Measurements from ENCODE around the gene PPP6R3.
"Not testable (repeated sequence)": the region's sequence is repeated elsewhere in the genome, so short reads cannot be mapped to it uniquely, and the experiment has no call there.

Gene PPP6R3

GRCh38 chr11:68441466-68442230 is 18.9 kb upstream of the PPP6R3 start:
- H3K4me3 ChIP-seq (ENCODE audit: low read length): no peak overlapping the region
- TF ChIP-seq ZNF274 (IDR thresholded peaks at IDR 0.05; ENCODE audit: low read depth, low read length): no peak

DNA sequence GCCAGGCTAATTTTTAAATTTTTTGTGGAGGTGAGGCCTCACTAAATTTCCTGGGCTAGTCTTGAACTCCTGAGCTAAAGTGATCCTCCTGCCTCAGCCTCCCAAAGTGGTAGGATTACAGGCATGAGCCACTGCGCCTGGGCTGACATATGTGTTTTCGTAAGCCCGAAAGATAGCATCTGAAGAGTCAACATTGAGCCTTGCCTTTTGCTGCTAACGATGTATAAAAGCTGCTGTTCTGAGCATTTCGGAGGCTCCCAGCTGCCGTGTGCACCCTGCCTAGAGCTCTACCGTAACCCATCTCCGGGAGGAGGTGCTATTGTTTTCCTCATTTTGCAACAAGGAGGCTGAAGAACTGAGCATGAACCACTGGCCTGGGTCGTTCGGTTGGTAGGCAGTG is 18.1 kb upstream of the PPP6R3 start:
- no peak for TF ChIP-seq ZNF274 (IDR thresholded peaks at IDR 0.05; ENCODE audit: low read depth, low read length)
- no peak overlapping the region for H3K4me3 ChIP-seq (ENCODE audit: low read length)

DNA sequence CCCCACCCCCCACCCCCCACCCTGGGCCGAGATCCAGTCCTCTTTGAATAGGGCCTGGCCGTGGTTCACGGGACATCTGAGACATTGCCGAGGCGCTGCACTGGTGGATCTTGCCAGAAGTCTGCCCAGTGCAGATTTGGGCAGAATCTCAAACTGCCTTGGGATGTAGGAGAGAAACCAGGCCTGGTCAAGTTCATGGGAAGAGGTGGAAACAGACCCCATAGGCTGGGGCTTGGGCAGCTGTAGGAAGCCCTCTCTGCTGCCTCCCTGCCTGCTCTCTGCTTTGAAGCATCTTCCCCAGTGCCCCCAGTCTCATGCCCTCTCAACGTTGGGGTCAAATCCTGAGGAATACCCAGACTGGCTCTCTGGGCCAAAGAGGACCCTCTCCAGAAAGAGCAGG is 16.0 kb upstream of the PPP6R3 start:
- no peak for TF ChIP-seq ZNF274 (IDR thresholded peaks at IDR 0.05; ENCODE audit: low read depth, low read length)

DNA sequence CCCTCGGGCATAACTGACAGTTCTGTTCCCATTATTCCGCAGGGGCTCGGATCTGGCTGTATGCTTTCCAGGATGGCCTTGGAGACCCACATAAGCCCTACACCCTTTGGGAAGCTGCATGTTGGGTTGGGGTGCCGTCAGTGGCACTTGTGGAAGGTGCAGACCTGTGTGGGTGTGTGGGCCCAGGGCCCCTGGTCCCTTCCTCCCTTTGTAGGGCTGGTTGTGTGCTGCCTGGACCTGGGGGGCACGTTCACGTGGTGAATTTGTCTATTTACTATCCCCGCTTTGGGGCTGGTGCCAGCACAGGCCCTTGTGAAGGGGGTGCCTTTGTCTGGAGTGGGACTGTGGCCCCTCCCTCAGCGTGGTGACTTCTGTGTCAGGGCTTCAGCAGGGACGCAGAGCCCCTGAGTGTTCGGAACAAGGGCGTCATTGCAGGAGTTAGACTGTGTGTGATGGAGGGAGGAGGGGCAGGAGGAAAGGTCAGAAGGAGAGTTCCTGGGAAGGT is 15.0 kb upstream of the PPP6R3 start:
- TF ChIP-seq ZNF274 (IDR thresholded peaks at IDR 0.05; ENCODE audit: low read depth, low read length): no peak
- no peak overlapping the region for H3K4me3 ChIP-seq (ENCODE audit: low read length)

More for the DNA sequence above, 16.0 kb upstream of the PPP6R3 start:
- no peak overlapping the region for H3K4me3 ChIP-seq (ENCODE audit: low read length)

- no peak overlapping the region for H3K4me3 ChIP-seq (ENCODE audit: low read length)
- no peak for TF ChIP-seq ZNF274 (IDR thresholded peaks at IDR 0.05; ENCODE audit: low read depth, low read length)
Observed at GRCh38 chr11:68446046-68446725, 14.4 kb upstream of the PPP6R3 start.

DNA sequence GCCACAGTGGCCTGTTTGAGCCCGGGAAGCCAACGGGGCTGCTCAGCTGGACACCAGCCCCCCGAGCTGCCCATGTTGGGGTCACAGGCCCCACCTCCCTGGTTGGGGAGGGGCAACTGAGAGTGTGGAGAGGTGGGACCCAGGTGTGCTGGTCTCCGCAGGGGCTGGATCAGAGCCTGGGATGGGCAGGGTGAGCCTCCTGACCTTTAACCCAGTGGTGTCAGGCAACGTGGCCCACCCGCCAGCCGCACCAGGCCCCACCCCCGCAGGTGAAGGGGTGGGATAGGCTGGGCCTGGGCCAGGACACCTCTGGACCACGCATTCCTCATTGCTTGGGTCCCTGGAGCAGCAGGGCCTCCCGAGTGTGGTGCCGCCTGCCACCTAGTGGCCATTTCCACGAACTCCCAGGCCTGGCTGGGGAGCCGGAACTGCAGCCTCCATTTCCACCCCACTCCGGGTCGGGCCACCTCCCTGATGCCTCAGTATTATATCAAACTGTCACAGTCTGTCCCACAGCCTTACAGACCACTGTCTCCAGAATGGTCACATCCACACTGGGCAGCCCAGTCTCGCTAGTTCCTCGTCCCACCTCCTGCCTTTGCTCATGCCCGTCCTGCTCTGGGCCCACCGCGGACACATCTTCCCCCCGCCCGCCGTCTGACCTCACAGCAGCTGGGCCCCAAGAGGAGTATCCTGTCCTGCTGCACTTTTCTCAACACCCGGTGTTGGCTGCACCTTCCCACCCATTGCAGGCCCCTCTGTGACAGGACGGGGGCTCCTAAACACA is 13.3 kb upstream of the PPP6R3 start:
- H3K4me3 ChIP-seq (ENCODE audit: low read length): no peak overlapping the region
- no peak for TF ChIP-seq ZNF274 (IDR thresholded peaks at IDR 0.05; ENCODE audit: low read depth, low read length)

GRCh38 chr11:68447914-68448313 is 12.6 kb upstream of the PPP6R3 start:
- not testable (repeated sequence) for H3K4me3 ChIP-seq (ENCODE audit: low read length)

DNA sequence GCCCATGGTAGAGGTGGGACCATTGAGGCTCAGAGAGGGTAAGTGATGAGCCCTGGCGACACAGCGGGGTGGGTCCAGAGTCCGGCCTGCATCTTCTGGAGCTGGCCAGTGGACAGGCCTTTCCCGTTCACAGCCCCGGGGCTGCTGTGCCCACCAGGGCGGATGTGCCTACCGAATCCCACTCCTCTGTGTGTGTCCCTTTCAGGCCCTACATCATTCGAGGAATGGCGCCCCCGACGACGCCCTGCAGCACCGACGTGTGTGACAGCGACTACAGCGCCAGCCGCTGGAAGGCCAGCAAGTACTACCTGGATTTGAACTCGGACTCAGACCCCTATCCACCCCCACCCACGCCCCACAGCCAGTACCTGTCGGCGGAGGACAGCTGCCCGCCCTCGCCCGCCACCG is 11.9 kb upstream of the PPP6R3 start:
- no peak overlapping the region for H3K4me3 ChIP-seq (ENCODE audit: low read length)
- TF ChIP-seq ZNF274 (IDR thresholded peaks at IDR 0.05; ENCODE audit: low read depth, low read length): no peak

DNA sequence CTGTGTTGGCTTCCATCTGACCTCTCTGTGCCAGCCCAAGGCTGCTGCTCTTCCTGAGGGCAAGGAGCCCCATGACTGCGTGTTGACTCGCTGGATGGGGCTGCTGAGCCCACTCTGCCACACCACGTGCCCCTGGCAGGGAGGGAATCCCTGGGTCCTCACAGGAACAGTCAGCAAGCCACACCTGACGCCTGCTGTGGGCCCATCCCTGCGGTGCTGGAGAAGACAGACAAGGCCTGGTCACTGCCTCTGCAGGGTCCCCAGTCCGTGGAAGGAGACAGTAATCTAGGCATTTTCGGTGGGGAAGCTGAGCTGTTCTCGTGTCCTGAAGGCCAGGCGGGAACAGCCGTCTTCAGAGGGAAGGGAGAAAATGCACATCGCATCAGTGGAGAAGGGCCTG is 10.6 kb upstream of the PPP6R3 start:
- no peak for TF ChIP-seq ZNF274 (IDR thresholded peaks at IDR 0.05; ENCODE audit: low read depth, low read length)
- H3K4me3 ChIP-seq (ENCODE audit: low read length): no peak overlapping the region

GRCh38 chr11:68450711-68451110 is 9.8 kb upstream of the PPP6R3 start:
- TF ChIP-seq ZNF274 (IDR thresholded peaks at IDR 0.05; ENCODE audit: low read depth, low read length): no peak
- H3K4me3 ChIP-seq (ENCODE audit: low read length): no peak overlapping the region

GRCh38 chr11:68454767-68455166 is 5.8 kb upstream of the PPP6R3 start:
- H3K4me3 ChIP-seq (ENCODE audit: low read length): no peak overlapping the region
- TF ChIP-seq ZNF274 (IDR thresholded peaks at IDR 0.05; ENCODE audit: low read depth, low read length): no peak

DNA sequence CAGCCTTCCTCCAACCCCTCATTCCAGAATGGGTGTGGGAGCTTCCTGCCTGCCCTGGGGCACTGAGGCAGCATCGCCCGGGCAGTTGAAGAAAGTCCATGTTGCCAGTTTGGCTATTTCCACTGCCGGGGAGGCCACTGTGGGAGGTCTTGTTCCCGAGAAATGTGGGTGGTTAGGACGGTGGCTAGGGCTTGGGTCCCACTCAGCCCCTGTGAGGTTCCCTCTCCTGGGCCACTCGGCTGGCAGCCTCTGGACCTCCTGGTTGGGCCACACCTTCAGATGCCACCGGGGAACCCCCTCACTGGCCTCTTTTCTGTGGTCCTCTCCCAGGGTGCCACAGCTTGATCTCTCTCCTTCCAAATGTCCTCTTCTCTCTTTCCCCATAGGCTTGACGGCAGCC is 5.1 kb upstream of the PPP6R3 start:
- TF ChIP-seq ZNF274 (IDR thresholded peaks at IDR 0.05; ENCODE audit: low read depth, low read length): no peak
- H3K4me3 ChIP-seq (ENCODE audit: low read length): no peak overlapping the region

DNA sequence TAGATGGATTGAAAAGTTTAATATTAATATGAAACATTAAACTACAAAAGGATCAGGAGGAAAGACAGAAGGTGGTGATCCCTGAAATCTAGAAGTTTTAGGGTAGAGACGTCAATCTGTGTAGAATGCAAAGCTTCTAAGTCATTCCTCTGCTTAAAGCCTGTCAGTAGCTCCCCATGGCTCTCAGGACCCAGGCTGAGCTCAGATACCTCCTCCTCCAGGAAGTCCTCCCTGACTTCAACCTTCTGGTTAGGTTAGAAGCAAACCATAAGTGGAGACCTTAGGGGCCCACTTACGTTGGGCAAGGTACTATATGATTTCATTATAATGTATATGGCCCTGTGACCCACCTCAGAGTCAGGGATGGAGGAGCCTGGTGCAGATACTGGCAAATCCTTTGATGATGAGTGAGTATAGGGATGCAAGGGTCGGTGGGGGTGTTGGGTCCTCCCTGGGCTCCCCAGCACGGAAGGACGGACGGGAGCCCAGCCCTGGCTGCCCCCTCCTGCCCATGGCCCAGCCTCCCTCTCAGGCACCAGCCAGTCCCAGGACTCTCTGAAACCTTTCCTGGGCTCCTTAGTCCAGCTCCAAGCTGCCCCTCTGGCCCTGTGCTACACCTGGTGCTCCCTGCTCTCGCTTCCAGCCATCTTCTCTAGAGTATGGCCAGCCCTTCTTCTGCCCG is 3.2 kb upstream of the PPP6R3 start:
- no peak for TF ChIP-seq ZNF274 (IDR thresholded peaks at IDR 0.05; ENCODE audit: low read depth, low read length)
- no peak overlapping the region for H3K4me3 ChIP-seq (ENCODE audit: low read length)

- no peak for TF ChIP-seq ZNF274 (IDR thresholded peaks at IDR 0.05; ENCODE audit: low read depth, low read length)
Observed at GRCh38 chr11:68457898-68458249, 2.7 kb upstream of the PPP6R3 start.

GRCh38 chr11:68458340-68458739 is 2.2 kb upstream of the PPP6R3 start:
- not testable (repeated sequence) for H3K4me3 ChIP-seq (ENCODE audit: low read length)

More at GRCh38 chr11:68457898-68458249, 2.7 kb upstream of the PPP6R3 start:
- H3K4me3 ChIP-seq (ENCODE audit: low read length): no peak overlapping the region
